ENCODE measurements around the gene TSPAN16.
A peak's percentile ranks its signal among the peaks of the same experiment; 100 is the strongest.

Gene TSPAN16

DNA sequence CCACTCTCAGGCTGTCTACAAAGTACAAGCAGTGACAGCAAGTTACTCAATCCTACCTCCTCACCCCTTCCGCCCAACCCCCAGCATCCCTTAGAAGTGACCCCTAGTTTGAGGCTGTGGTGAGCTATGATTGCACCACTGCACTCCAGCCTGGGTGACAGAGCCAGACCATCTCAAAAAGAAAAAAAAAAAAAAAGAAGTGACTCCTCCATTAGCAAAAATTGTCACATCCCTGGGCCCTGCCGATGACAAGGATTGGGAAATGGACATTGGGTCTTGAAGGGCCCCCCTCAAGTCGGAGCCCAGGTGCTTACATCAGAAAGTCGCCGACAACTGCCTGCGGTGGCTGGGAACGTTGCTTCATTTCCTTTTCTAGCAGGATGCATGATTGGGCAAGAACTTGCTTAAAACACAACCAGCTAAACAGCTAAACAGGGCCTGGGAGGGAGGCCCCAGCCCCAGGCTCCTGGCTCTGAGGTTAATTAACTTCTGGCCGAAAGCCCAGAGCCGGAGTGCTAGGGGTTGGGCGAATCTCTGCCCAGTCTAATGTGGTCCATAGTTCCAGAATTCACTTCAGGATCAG lies 28.2 kb downstream of the TSPAN16 start (continued):
- TF ChIP-seq, protein P1, sequence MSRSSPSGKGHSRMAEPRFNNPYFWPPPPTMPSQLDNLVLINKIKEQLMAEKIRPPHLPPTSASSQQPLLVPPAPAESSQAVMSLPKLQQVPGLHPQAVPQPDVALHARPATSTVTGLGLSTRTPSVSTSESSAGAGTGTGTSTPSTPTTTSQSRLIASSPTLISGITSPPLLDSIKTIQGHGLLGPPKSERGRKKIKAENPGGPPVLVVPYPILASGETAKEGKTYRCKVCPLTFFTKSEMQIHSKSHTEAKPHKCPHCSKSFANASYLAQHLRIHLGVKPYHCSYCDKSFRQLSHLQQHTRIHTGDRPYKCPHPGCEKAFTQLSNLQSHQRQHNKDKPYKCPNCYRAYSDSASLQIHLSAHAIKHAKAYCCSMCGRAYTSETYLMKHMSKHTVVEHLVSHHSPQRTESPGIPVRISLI (tag by site-specific recombination; IDR thresholded peaks at IDR 0.05) = no peak
- no peak for TF ChIP-seq YY2 (tag by site-specific recombination; IDR thresholded peaks at IDR 0.05)
- no peak for TF ChIP-seq ZFP3 (tag by site-specific recombination; IDR thresholded peaks at IDR 0.05; ENCODE audit: low read depth)
- TF ChIP-seq SALL2 (tag by site-specific recombination; IDR thresholded peaks at IDR 0.05; ENCODE audit: borderline replicate concordance) = no peak
- TF ChIP-seq OVOL3 (tag by site-specific recombination; IDR thresholded peaks at IDR 0.05) = no peak
- TF ChIP-seq ZNF211 (tag by site-specific recombination; IDR thresholded peaks at IDR 0.05; ENCODE audit: low read depth) = no peak
- peak; percentile 54 for TF ChIP-seq OSR2 (tag by site-specific recombination; IDR thresholded peaks at IDR 0.05)
- TF ChIP-seq, protein P2, sequence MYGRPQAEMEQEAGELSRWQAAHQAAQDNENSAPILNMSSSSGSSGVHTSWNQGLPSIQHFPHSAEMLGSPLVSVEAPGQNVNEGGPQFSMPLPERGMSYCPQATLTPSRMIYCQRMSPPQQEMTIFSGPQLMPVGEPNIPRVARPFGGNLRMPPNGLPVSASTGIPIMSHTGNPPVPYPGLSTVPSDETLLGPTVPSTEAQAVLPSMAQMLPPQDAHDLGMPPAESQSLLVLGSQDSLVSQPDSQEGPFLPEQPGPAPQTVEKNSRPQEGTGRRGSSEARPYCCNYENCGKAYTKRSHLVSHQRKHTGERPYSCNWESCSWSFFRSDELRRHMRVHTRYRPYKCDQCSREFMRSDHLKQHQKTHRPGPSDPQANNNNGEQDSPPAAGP (tag by site-specific recombination; IDR thresholded peaks at IDR 0.05) = no peak
- TF ChIP-seq ZNF19 (tag by site-specific recombination; IDR thresholded peaks at IDR 0.05; ENCODE audit: low read depth) = no peak
- no peak for TF ChIP-seq ZNF549 (tag by site-specific recombination; IDR thresholded peaks at IDR 0.05)
- TF ChIP-seq RBAK (tag by site-specific recombination; IDR thresholded peaks at IDR 0.05) = no peak
- no peak for TF ChIP-seq ZNF626 (tag by site-specific recombination; IDR thresholded peaks at IDR 0.05)
- TF ChIP-seq MYNN (tag by site-specific recombination; IDR thresholded peaks at IDR 0.05; ENCODE audit: borderline replicate concordance) = no peak
- no peak for TF ChIP-seq ZNF510 (tag by site-specific recombination; IDR thresholded peaks at IDR 0.05; ENCODE audit: insufficient replicate concordance)
- TF ChIP-seq ZNF560 (tag by site-specific recombination; IDR thresholded peaks at IDR 0.05; ENCODE audit: borderline replicate concordance) = no peak
- no peak for TF ChIP-seq ZNF133 (tag by site-specific recombination; IDR thresholded peaks at IDR 0.05)
- TF ChIP-seq ZNF629 (tag by site-specific recombination; IDR thresholded peaks at IDR 0.05) = peak; percentile 64
- no peak for TF ChIP-seq ZNF621 (tag by site-specific recombination; IDR thresholded peaks at IDR 0.05)
- TF ChIP-seq ZNF335 (tag by site-specific recombination; conservative IDR thresholded peaks at IDR 0.05) = peak; percentile 94
- TF ChIP-seq ZBTB8A (tag by site-specific recombination; IDR thresholded peaks at IDR 0.05) = no peak
- TF ChIP-seq ZNF266 (tag by site-specific recombination; IDR thresholded peaks at IDR 0.05; ENCODE audit: low read depth) = no peak
- TF ChIP-seq, protein P3, sequence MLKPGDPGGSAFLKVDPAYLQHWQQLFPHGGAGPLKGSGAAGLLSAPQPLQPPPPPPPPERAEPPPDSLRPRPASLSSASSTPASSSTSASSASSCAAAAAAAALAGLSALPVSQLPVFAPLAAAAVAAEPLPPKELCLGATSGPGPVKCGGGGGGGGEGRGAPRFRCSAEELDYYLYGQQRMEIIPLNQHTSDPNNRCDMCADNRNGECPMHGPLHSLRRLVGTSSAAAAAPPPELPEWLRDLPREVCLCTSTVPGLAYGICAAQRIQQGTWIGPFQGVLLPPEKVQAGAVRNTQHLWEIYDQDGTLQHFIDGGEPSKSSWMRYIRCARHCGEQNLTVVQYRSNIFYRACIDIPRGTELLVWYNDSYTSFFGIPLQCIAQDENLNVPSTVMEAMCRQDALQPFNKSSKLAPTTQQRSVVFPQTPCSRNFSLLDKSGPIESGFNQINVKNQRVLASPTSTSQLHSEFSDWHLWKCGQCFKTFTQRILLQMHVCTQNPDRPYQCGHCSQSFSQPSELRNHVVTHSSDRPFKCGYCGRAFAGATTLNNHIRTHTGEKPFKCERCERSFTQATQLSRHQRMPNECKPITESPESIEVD (tag by site-specific recombination; IDR thresholded peaks at IDR 0.05) = no peak
- TF ChIP-seq, protein P4, sequence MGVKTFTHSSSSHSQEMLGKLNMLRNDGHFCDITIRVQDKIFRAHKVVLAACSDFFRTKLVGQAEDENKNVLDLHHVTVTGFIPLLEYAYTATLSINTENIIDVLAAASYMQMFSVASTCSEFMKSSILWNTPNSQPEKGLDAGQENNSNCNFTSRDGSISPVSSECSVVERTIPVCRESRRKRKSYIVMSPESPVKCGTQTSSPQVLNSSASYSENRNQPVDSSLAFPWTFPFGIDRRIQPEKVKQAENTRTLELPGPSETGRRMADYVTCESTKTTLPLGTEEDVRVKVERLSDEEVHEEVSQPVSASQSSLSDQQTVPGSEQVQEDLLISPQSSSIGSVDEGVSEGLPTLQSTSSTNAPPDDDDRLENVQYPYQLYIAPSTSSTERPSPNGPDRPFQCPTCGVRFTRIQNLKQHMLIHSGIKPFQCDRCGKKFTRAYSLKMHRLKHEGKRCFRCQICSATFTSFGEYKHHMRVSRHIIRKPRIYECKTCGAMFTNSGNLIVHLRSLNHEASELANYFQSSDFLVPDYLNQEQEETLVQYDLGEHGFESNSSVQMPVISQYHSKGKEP (tag by site-specific recombination; IDR thresholded peaks at IDR 0.05) = peak; percentile 85
- TF ChIP-seq, protein P5, sequence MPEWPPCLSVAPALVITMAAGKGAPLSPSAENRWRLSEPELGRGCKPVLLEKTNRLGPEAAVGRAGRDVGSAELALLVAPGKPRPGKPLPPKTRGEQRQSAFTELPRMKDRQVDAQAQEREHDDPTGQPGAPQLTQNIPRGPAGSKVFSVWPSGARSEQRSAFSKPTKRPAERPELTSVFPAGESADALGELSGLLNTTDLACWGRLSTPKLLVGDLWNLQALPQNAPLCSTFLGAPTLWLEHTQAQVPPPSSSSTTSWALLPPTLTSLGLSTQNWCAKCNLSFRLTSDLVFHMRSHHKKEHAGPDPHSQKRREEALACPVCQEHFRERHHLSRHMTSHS (tag by site-specific recombination; IDR thresholded peaks at IDR 0.05) = no peak
- TF ChIP-seq, protein P6, sequence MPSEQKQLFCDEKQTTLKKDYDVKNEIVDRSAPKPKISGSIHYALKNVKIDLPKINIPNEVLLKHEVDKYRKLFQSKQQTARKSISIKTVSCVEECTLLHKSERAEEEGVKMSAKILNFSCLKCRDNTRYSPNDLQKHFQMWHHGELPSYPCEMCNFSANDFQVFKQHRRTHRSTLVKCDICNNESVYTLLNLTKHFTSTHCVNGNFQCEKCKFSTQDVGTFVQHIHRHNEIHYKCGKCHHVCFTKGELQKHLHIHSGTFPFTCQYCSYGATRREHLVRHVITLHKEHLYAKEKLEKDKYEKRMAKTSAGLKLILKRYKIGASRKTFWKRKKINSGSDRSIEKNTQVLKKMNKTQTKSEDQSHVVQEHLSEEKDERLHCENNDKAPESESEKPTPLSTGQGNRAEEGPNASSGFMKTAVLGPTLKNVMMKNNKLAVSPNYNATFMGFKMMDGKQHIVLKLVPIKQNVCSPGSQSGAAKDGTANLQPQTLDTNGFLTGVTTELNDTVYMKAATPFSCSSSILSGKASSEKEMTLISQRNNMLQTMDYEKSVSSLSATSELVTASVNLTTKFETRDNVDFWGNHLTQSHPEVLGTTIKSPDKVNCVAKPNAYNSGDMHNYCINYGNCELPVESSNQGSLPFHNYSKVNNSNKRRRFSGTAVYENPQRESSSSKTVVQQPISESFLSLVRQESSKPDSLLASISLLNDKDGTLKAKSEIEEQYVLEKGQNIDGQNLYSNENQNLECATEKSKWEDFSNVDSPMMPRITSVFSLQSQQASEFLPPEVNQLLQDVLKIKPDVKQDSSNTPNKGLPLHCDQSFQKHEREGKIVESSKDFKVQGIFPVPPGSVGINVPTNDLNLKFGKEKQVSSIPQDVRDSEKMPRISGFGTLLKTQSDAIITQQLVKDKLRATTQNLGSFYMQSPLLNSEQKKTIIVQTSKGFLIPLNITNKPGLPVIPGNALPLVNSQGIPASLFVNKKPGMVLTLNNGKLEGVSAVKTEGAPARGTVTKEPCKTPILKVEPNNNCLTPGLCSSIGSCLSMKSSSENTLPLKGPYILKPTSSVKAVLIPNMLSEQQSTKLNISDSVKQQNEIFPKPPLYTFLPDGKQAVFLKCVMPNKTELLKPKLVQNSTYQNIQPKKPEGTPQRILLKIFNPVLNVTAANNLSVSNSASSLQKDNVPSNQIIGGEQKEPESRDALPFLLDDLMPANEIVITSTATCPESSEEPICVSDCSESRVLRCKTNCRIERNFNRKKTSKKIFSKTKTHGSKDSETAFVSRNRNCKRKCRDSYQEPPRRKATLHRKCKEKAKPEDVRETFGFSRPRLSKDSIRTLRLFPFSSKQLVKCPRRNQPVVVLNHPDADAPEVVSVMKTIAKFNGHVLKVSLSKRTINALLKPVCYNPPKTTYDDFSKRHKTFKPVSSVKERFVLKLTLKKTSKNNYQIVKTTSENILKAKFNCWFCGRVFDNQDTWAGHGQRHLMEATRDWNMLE (tag by site-specific recombination; conservative IDR thresholded peaks at IDR 0.05; ENCODE audit: low read depth) = peak; percentile 32; the same call in 1 of the 2 replicates
- peak; percentile 37; the same call in 1 of the 2 replicates for TF ChIP-seq ZNF24 (tag by site-specific recombination; IDR thresholded peaks at IDR 0.05)
- no peak for TF ChIP-seq ZNF311 (tag by site-specific recombination; IDR thresholded peaks at IDR 0.05; ENCODE audit: borderline replicate concordance)
- TF ChIP-seq SP3 (tag by site-specific recombination; IDR thresholded peaks at IDR 0.05) = no peak
